Hematopoietic multipotent progenitor cell (in vitro differentiated cells): ENCODE data around the gene KPNA1. TPM values are rescaled to one million over a fixed set of nuclear protein-coding genes. Genes with fewer than 3 reads are reported as not detected.

Experiments
- DNase-seq, 3 donors: peaks; one replicate each; pipeline ENCODE4 v3.0.0-alpha.2; 2011 to 2015; ENCODE audit warnings: low read depth in 2 of 3, low spot score in 2 of 3
- total RNA-seq: library from RNA; depleted of rRNA; stranded (reverse); fragments of >200 nt; gene quantifications from one replicate; pipeline ENCODE4 v1.2.3, GENCODE V29; 2012

The KPNA1 gene
- total RNA-seq, 1 donor = 10.5 TPM

DNA sequence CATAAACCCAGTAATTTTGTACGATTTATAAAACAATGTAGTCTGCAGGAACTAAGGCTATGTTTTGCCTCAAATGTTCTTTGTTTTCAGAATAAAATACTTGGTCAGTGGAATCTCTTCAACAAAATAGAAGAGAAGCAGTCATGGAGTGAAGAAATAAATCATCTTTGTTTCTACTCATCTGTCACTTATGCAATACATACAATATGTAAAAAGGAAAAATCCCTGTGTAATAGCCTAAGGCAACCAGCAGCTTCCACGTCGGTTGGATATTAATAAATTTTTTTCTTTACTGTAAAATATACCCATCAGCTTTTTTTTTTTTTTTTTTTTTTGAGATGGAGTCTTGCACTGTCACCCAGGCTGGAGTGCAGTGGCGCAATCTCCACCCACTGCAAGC lies 93.6 kb downstream of the KPNA1 start:
- no peak for DNase-seq

DNA sequence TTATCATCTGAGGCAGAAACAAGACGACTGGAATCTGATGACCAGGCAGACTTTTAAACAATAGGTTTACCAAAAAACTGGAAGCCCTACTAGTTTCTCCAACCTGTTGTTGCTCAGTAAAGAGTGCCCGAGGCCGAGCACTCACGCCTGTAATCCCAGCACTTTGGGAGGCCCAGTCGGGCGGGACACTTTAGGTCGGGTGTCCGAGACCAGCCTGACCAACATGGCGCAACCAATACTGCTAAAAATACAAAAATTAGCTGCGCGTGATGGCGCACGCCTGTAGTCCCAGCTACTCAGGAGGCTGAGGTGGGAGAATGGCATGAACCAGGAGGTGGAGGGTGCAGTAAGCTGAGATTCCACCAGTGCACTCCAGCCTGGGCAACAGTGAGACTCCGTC lies 97.8 kb downstream of the KPNA1 start:
- DNase-seq = no peak

DNA sequence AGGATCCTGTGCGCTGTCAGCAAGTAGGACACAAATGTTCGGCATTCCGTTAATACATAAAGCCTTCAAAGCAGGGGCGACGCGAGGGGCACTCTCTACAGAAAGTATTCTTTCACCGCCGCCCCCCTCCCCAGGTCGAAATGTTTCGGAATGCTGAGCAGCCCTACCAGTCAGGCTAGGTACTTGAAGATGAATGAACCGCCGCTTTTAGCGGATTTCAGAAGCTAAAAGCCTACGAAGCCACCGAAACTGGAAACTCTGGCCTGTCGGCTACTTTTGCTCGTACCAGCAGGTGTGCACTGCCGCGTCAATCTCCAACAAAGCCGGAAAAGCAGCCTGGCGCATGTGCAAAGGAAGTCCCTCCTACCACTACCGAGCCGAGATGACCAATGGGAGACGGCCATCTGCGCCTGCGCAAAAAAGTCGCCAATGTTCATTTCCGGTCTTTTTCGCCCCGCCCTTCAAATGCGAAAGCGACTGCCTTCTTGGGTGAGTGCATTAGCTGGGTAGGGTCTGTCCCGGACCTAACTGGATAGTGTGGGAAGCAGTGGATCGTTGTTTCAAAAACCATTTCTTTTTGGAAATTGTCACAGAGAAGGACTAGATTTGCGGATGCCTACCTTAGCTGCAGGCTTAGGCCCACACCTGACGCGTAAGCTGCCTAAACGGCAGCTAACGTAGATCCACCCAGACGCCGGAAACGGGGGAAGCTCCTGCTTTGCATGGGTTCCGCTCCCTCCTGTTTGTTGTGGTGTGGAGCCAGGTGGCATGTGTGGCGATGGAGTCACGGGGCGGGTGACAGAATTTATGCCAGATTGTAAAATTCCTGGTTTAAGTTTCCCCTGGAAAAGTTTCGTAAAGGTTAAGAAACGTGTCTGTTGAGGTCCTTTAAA lies 98.7 kb downstream of the KPNA1 start, which contains the start of gene WDR5B:
WDR5B (minus strand) TSS at position 301 of the 893 bp plus-strand sequence. CDS start 534 bp downstream, outside the sequence.
- peak; percentile 97 to 99 (median 98) for DNase-seq

DNA sequence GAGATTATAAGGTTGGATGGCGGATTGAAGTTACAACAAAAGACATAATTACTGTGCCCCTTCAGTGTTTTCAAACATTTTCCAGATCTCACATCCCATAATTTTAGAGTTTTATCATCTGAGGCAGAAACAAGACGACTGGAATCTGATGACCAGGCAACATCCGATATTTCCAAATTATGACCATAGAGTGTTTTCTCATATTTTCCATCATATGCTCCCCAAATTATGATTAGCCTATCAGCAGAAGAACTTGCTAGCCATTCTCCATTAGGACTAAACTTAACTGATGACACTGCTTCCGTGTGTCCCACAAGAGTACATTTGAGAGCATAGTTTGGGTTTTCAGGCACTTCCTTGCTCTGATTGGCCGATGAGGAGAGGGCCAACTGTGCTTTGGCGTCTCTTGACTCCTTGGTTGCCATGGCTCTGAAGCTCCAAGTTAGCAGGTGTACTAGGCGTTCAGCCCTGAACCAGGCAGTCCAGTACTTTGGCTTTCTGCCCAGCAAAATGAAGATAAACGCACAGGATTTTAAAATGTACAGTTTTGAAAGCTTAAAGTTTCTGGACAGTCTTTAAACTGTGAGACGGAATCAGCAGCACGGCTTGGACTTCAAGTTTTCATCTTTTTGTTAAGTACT lies 99.5 kb downstream of the KPNA1 start:
- DNase-seq = peak; percentile 22 to 71 (median 60)

DNA sequence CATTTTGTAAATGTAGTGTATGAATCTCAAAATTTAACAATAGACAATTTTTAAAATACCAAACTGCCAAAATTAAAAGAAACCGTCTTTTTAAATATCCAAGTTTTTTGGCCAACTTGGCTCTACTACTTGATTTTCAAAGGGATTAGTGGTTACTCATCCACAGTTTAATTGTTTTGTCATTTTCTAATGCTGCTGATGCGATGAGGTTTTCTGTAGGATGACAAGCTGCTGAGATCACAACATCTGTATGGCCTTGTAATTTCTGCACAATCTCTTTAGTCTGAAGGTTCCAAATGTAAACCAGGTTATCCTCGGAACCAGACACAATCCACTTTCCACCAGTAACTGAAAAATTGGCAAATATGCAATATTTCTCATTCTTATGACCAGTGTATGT lies 100.3 kb downstream of the KPNA1 start:
- DNase-seq = no peak

DNA sequence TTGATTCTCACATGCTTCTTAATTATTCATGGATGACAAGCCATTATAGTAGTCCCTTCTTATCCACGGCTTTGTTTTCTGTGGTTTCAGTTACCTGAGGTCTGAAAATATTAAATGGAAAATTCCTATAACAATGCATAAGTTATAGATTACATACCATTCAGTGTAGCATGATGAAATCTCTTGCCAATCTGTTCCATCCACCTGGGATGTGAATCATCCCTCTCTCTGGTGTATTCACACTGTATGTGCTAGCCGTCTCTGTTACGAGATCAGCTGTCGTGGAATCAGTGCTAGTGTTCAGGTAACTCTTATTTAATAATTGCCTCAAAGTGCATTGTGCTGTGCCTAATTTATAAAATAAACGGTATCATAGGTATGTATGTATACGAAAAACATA lies 104.1 kb downstream of the KPNA1 start:
- DNase-seq = no peak

DNA sequence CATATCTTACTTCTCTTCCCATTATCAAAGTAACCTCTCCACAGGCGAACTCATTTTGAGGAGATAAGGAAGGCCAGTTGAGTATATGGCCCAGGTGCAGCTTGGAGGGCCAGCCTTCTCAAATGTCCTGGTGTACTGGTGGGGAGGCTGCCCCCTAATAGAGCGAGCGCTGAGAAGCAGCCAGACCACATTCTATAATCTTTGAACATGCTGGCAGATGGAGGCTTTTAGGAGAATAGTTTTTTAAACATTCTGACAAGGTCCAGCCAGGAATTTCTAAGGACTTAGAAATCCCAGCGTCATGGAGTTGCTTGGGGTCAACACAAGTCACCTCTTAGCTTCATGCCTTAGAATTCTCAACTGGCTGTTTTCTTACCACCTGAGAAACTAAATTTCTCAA lies 104.6 kb downstream of the KPNA1 start:
- no peak for DNase-seq

DNA sequence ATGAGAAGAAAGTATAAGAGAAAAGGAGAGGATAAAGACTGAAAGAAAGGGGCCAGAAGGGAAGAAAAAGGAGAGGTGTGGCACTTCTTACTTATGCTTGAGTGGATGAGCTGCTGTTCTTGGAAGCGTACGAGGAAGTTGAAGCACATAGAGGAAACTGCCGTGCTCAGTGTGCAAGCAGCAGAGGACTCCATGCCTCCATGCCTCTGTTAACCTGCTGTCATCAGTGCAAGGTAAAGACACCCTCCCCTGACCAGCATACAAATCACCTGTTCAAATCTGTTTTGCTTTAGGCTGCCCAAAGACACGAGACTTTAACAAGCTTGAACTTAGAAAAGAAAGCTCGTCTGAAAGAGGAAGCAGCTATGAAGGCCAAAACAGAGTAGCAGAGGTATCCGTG lies 105.3 kb downstream of the KPNA1 start:
- peak in 2 of 3 donors; percentile 24 to 34 for DNase-seq

DNA sequence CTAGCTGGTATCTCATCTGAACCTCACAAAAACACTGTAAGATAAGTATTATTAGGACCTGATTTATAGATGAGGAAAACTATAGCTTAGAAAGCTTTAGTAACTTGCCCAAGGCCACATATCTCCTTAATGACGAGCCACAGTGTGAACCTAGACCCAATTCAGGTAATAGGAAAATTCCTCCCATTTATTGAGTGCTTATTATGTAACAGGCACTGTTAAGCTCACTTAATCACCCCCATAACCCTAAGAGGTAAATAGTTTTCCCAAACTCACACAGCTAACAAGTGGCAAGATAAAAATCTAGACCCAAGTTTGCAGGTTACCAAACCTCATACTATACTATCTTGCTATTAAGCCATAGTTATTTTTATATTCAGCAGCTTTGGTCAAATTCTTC lies 106.8 kb downstream of the KPNA1 start:
- no peak for DNase-seq

DNA sequence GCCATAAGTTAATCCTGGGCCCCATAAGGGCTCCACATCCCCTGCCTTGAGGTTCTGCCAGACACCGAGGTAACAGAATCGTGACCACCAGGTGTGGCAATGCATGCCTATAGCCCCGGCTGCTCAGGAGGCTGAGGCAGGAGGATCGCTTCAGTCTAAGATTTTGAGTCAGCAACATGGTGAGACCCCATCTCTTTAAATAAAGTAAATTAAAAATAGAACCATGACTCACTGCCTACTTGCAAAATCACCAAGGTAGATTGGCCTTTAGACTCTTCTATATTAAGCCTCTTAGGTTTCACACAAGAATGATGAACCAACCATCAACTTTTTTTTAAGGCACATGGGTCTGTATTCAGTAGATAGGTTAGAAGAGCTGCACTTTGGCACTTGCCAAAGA lies 108.5 kb downstream of the KPNA1 start:
- no peak for DNase-seq

DNA sequence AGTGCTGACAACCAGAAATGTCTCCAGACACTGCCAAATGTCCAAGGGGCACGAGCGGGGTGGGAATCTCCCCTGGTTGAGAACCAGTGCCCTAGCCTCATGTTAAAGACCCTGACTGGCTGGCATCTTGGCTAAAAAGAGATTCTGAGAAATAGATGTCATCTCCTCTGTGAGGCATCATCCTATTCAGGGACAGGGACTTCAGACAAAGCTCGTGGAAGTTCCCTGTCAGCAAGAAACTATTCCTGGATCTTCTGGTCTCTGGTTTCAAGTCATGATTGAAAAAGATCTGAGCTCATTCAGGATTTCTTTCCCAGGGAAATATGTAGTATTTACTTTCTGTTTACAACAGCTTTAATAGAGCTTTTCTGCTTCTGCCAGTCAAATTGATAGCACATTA lies 109.7 kb downstream of the KPNA1 start:
- no peak for DNase-seq

DNA sequence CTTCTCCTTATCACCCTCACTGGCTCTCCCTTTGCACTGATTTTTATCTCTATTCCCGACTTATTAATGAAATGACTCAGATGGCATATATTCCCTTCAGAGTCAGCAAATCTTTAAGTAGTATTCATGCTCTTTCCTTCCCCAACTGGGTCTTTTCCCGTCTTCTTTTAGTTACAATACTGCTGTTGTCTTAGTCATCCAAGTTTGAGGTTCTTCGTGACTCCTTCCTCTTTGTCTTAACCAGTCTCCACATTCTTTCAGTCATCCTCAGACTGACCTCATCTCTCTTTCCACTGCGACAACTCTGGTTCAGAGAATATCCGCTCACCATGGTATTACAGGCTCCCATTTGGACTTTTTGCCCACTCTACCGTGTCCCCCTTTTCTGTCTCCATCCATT lies 111.2 kb downstream of the KPNA1 start:
- DNase-seq = no peak

DNA sequence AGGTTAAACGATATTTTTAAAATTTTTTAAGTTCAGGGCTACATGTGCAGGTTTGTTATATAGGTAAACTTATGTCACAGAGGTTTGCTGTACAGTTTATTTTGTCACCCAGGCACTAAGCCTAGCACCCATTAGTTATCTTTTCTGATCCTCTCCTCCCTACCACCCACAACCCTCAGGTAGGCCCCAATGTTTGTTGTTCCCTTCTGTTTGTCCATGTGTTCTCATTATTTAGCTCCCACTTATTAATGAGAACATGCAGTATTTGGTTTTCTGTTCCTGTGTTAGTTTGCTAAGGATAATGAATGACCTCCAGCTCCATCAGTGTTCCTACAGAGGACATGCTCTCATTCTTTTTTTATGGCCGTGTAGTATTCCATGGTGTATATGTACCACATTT lies 115.8 kb downstream of the KPNA1 start:
- DNase-seq = no peak

DNA sequence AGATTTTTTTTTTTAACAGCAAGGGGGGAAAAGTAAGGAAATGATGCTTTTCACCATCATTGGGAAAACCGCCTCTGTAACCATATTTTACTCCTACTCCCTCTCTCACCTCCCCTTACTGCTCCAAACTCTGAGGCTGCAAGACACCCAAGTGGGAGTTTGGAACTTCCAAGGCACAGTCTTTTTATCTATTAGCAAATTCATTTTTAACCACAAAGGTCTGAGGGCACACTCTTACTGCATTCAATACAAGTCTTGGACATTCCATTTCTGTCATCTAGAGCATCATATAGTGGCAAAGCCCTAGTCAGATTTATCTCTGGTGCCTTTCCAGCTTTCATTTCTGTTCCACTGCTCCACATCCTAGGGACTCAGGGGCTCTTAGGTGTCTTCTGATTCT lies 117.5 kb downstream of the KPNA1 start:
- DNase-seq = no peak

DNA sequence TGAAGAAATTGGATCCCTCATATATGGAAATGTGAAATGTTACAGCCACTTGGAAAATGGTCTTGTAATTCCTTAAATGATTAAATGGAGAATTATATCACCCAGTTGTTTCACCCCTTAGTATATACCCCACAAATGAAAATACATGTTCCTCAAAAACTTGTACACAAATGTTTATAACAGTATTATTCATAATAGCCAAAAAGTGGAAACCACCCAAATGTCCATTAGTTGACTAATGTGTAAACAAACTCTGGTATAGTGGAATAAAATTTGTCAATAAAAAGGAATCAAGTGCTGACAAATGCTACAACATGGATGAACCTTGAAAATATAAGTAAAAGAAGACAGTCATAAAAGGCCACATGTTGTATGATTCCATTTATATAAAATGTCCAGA lies 118.2 kb downstream of the KPNA1 start:
- no peak for DNase-seq

DNA sequence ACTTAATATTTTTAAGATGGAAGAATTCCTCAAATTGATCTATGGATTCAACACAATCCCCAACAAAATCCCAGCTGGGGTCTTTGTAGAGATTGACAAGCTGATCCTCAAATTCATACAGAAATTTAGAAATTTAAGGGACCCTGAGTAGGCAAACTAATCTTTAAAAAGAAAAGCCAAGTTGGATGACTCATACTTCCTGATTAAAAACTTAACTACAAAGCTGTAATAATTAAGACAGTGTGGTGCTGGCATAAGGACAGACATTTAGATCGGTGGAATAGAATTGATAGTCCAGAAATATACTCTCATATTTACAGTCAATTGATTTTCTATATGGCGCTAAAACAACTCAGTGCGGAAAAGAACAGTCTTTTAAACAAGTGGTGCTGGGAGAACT lies 119.2 kb downstream of the KPNA1 start:
- no peak for DNase-seq

DNA sequence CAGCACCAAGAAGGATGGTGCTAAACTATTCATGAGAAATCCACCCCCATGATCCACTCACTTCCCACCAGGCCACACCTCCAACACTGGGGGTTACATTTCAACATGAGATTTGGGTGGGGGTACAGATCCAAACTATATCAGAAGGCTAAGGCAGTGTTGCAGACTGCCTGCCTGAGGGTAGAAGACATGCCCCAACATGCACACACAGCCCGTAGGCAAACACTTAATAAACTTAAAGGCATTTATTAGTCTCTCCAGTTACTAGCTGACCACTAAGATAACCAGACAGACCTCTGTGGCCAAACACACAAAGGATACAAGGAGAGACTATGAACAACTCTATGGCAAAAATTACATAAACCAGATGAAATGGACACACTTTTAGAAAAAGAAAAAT lies 120.6 kb downstream of the KPNA1 start:
- DNase-seq = no peak

DNA sequence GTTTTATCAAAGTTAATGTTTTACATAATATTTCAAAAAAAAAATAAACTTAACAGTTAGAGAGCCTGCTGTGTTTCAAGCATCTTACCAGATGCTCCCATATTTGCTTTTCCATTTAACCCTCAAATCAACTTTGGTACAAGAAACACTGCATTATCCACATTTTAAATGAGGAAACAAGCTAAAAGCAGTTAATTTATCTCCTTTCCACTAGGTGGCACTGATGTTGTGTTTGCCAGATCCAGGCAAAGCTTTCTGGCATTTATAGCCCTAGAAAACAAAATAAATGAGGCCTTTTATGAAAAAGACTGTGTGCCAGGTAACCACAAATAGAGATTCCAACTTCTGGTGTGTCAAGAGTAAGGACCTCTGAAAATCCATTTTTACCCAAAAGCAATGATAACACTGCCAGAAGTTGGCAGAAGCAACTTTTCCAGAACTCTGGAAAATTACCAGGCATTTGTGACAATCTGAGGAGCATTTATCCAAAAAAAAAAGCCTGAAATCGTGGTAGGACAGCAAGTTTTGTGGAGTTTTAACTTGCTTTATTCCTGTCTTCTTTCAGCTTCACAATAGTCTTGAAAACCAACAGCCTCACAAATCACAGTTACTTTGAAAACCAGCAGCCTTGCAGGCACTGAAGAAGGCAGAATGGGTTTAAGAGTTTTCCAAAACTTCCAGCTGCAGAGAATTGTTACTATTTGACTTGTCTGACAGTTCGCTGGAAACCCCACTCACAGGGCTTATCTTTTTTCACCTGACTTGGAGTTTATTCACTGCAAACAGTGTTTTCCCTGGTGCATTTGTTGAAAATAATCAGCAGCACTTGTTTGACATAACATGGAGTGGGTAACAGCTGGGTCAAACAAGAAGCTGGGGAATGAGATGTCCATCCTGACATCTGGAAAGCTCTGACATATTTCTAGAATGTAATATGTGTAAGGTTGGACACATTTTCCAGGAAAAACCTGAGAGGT lies 121.6 kb downstream of the KPNA1 start:
- peak in 2 of 3 donors; percentile 44 to 73 for DNase-seq

DNA sequence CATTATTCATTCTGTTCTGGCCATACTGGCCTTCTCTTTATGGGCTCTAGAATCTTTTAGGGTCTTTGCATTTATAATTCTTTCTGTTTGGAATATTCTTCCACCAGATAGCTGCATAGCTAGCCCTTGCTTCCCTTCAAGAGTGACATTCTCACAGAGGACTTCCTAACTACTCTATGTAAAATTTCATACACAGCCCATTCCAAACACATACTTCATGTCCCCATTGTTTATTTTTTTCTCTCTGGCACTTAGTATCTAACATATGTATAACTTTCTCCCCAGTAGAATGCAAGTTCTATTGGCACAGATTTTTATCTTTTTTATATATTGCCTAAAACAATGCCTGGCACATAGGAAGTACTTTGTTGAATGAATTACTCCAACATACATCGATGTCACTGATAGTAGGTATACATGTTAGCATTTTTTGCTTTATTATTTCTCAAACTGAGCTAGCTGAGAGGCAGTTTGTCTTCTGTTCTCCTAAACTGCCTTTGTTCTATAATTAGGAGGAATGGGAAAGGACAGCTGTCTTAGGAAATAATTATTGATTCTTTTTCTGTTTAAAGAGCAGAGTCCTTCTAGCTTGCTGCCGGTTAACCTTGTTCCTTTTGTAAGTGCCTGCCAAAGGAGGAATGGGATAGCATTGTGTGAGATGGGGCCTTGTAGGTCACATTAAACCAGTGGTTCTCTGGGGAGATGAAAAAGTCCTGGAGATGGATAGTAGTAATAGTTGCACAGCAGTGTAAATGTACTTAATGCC lies 122.9 kb downstream of the KPNA1 start:
- no peak for DNase-seq

DNA sequence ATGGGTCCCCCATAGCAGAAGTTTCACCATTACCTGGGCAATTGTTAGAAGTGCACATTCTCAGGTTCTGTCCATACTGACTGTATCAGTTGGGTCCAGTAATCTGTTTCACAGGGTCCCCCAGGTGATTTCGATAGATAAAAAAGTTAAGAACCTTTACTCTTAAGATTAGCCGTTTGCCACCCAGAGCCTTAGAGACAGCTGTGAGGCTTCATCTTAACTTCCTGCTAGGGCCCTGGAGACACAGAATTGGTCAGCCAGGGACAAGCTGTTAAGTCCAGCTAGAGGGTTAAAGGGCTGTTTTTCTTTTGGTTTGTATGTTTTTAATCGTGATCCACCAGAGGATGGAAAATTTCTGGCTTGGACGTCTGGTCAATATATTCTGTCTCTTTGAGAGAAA lies 124.1 kb downstream of the KPNA1 start:
- no peak for DNase-seq
